Stomach smooth muscle (tissue), 2 donors: Measurements from ENCODE around the gene SMIM20.

Source experiments
- H3K27ac ChIP-seq: one replicate; pipeline ENCODE4 v1.7.0; 2013; ENCODE audit warnings: mild to moderate bottlenecking, low read length, inconsistent platforms
- H3K27me3 ChIP-seq, 2 donors: one replicate each; pipeline ENCODE4 v1.7.0; 2013; ENCODE audit warnings: low read length in 2 of 2; ENCODE audit not compliant: insufficient read depth in 2 of 2, control insufficient read depth in 1 of 2
- H3K36me3 ChIP-seq, 2 donors: one replicate each; pipeline ENCODE4 v1.7.0; 2013; ENCODE audit warnings: low read length in 2 of 2; ENCODE audit not compliant: control insufficient read depth in 2 of 2, insufficient read depth in 2 of 2
- H3K4me1 ChIP-seq: one replicate; pipeline ENCODE4 v1.7.0; 2013; ENCODE audit warnings: low read length; ENCODE audit not compliant: control insufficient read depth, insufficient read depth
- H3K4me3 ChIP-seq, 2 donors: one replicate each; pipeline ENCODE4 v1.7.0; 2013; ENCODE audit warnings: low read length in 2 of 2
- H3K9ac ChIP-seq, 2 donors: one replicate each; pipeline ENCODE4 v1.7.0; 2013; ENCODE audit warnings: low read length in 2 of 2, mild to moderate bottlenecking in 1 of 2
- H3K9me3 ChIP-seq, 2 donors: one replicate each; pipeline ENCODE4 v1.7.0; 2013; ENCODE audit warnings: low read length in 2 of 2; ENCODE audit not compliant: control insufficient read depth in 2 of 2
- donor health status: healthy.
- donor health status: Pancreatic carcinoma.

The SMIM20 gene

GRCh38 chr4:25956260-25956659 is 42.2 kb downstream of the SMIM20 start:
- no peak overlapping the region for H3K4me3 ChIP-seq
- H3K36me3 ChIP-seq = no peaks in the 10 kb centered on the region
- no peaks in the 10 kb centered on the region for H3K9me3 ChIP-seq
- no peak overlapping the region for H3K9ac ChIP-seq
- no peak overlapping the region for H3K27ac ChIP-seq
- H3K4me1 ChIP-seq = no peaks in the 10 kb centered on the region
- peaks cover 0 to 4% of the 10 kb centered on the region in 2 donors for H3K27me3 ChIP-seq

- Histone ChIP-seq H3K36me3 (no peaks in the 10 kb centered on the region), H3K4me1 (no peaks in the 10 kb centered on the region), H3K4me3 (no peak overlapping the region)
These were observed 44.1 kb downstream of the SMIM20 start for GRCh38 chr4:25958110-25958509.

GRCh38 chr4:25962393-25962792 is 48.4 kb downstream of the SMIM20 start:
- H3K9ac ChIP-seq = no peak overlapping the region
- no peaks in the 10 kb centered on the region for H3K4me1 ChIP-seq
- H3K4me3 ChIP-seq = no peak overlapping the region
- H3K27ac ChIP-seq = no peak overlapping the region
- no peaks in the 10 kb centered on the region for H3K9me3 ChIP-seq
- no peaks in the 10 kb centered on the region for H3K27me3 ChIP-seq
- no peaks in the 10 kb centered on the region for H3K36me3 ChIP-seq

More at GRCh38 chr4:25958110-25958509, 44.1 kb downstream of the SMIM20 start:
- Histone ChIP-seq H3K27me3 (no peaks in the 10 kb centered on the region), H3K27ac (no peak overlapping the region), H3K9me3 (no peaks in the 10 kb centered on the region), H3K9ac (no peak overlapping the region)

- Histone ChIP-seq H3K4me1 (no peaks in the 10 kb centered on the region), H3K9me3 (no peaks in the 10 kb centered on the region), H3K27me3 (no peaks in the 10 kb centered on the region), H3K9ac (no peak overlapping the region), H3K4me3 (no peak overlapping the region), H3K27ac (no peak overlapping the region), H3K36me3 (no peaks in the 10 kb centered on the region)
These were observed 51.6 kb downstream of the SMIM20 start for GRCh38 chr4:25965629-25966028.

DNA sequence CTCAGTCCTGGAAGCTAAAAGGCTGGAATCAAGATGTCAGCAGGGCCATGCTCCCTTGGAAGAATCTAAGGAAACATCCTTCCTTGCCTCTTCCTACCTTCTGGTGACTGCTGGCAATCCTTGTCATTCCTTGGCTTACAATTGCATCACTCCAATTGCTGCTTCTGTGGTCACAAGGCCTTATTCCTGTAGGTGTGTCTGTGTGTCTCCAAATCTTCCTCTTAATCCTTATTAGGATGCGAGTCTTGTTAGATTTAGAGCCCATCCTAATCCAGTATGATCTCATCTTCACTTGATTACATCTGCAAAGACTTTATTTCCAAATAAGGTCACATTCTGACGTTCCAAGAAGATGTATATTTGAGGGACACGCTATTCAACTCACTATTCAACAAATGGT is 52.2 kb downstream of the SMIM20 start:
- Histone ChIP-seq H3K27me3 (no peaks in the 10 kb centered on the region), H3K9ac (no peak overlapping the region), H3K4me1 (no peaks in the 10 kb centered on the region), H3K27ac (no peak overlapping the region), H3K9me3 (no peaks in the 10 kb centered on the region), H3K4me3 (no peak overlapping the region), H3K36me3 (no peaks in the 10 kb centered on the region)

DNA sequence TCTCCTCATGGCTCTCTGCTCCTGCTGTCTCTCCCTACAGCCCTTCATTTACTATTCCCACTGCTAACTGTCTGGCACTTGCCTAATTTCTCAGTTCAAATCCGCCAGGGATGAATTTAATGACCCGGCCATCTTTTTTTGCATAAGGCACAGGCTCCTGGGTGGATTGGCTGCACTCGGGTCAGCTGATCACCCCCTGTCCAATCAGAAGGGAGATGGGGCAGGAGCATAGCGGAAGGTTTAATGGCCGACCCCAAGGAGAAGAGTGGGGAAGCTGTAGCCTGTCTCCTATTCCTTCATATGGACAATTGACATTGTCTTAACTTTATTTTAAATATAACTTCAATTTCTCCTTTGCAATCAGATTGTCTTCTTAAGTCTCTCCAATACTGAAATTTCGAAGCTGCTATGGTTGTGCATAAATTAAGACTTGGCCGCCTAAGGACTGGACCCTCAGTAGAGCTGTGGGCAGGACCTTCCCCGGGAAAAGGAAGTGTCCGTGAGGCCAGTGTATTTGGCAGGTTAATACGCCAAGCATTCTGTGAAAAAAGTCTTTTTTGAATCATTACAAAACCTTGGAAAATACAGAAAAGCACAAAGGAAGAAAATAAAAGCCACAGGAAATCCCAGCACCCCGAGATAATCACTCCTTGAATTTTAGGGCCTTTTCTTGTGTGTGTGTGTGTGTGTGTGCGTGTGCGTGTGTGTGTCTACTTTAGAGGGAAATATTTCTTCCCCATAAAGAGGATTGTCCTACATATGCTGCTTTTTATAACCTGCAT is 55.5 kb downstream of the SMIM20 start:
- Histone ChIP-seq H3K4me1 (peaks cover 8% of the 10 kb centered on the region), H3K27ac (no peak overlapping the region), H3K9me3 (no peaks in the 10 kb centered on the region), H3K27me3 (no peaks in the 10 kb centered on the region), H3K36me3 (no peaks in the 10 kb centered on the region), H3K9ac (no peak overlapping the region), H3K4me3 (no peak overlapping the region)

DNA sequence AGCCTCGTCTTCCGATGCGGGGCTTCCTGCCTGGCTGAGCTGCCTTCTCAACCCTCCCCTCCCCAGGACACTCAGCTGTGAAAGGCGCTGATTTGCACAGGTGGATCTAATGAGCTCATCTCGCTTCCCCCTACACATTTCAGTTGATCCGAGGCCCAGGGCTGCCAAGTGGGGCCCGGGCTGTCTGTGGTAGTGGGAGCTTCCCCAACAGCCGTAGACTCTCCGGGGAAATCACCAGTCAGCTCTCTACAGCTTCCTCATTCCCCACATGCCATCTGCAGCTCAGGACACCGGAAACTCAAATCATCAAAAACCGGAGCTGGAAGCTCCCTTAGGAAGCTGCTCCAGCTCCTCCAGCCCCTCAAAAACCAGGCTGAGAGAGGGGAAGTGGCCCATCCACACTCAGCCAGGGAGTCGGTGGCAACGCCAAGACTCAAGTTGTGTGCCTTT is 56.2 kb downstream of the SMIM20 start:
- Histone ChIP-seq H3K27me3 (no peaks in the 10 kb centered on the region), H3K36me3 (no peaks in the 10 kb centered on the region), H3K4me1 (peaks cover 8% of the 10 kb centered on the region), H3K9me3 (no peaks in the 10 kb centered on the region), H3K27ac (no peak overlapping the region), H3K9ac (no peak overlapping the region), H3K4me3 (no peak overlapping the region)

DNA sequence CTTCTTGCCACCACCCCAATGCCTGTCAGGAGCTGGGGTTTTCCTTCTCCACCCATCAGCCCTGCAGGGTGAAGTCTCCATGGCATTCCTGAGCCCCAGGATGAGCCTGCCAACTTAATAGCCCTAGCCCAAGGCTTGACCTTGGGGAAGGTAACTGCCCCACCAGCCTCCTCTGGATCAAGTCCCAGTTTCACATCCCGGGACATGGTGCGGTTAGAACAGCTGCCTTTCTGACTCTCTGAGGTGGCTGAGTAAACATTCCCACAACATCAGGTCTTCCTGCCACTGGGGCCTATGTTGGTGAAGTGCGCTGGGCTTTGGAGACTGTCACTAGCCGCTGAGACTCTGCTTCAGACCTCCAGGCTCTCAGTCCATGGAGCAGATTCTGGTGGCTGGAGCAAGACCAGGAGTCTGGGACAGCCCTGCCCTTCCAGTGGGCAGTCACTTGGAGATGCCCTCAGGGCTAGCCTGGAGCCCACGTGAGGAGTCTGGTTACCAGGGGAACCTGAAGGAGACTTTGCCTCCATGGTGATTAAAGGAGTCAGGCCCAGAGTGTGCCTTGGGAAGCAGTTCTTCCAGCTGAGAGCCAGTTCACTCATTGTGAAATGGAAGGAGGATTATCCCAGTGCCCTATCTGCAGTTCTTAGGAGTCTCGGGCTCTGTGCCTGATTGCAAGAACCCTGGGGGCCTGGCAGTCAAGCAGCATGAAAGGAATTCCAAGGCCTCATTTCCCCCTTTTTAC is 56.8 kb downstream of the SMIM20 start:
- H3K27me3 ChIP-seq = no peaks in the 10 kb centered on the region
- H3K9me3 ChIP-seq = no peaks in the 10 kb centered on the region
- H3K4me3 ChIP-seq = no peak overlapping the region
- no peak overlapping the region for H3K9ac ChIP-seq
- no peaks in the 10 kb centered on the region for H3K36me3 ChIP-seq
- H3K4me1 ChIP-seq = peaks cover 8% of the 10 kb centered on the region
- no peak overlapping the region for H3K27ac ChIP-seq

DNA sequence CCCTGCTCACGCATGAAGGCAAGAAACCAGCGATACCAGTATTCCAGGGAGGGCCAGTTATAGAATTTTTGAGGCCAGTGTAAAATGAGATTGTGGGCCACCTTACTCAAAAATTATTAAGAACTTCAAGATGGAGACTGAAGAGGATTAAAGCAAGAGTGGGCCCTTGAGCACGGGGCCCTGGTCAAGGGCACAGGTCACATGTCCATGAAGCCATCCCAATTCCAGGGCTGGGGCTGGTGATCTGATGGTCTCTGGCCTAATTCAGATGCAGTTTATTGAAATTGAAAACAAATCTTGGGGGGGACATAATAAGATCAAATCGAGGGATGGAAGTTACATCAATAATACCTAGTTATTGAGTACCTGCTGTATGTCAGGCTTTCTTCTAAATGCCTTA is 58.3 kb downstream of the SMIM20 start:
- Histone ChIP-seq H3K4me1 (peaks cover 8% of the 10 kb centered on the region), H3K4me3 (no peak overlapping the region), H3K9me3 (no peaks in the 10 kb centered on the region)

DNA sequence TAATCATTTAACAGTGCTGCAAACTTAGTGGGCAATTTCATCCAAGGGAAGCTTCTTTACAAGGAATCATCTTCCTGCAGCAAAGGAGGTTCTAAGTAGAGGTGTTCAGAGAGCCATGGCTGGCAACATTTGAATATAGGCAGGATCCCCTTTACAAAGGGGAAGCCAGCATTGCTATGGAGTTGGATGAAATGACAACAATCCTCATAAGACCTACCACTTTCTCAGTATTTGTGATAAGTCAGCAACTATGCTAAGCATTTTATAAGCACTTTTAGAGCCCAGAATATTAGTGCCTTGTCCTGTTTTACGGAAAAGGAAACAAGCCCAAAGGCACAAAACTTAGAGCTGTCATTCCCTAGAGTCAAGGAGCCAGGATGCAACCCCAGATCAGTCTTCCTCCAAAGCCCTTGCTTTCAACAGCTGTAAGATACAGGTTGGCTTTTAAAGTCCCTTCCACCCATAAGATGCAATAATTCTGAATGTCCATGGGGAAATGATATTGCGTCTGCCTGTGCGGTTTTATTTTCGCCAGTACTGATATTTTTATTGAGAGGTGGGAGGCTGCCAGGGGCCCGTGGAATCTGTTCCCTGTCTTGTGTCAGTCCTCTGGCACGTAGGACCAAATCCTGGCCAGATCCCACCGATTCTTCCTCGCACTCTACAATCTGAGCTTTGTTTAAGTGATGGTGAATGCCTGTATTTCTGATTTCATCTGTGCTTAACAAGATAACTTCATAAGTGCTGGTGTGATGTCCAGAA is 59.1 kb downstream of the SMIM20 start:
- no peak overlapping the region for H3K9ac ChIP-seq
- no peak overlapping the region for H3K27ac ChIP-seq

More for the DNA sequence above, 58.3 kb downstream of the SMIM20 start:
- Histone ChIP-seq H3K9ac (no peak overlapping the region), H3K27me3 (no peaks in the 10 kb centered on the region), H3K27ac (no peak overlapping the region), H3K36me3 (no peaks in the 10 kb centered on the region)

More for the DNA sequence above, 59.1 kb downstream of the SMIM20 start:
- Histone ChIP-seq H3K27me3 (no peaks in the 10 kb centered on the region), H3K9me3 (no peaks in the 10 kb centered on the region), H3K4me1 (peaks cover 8% of the 10 kb centered on the region), H3K36me3 (no peaks in the 10 kb centered on the region), H3K4me3 (no peak overlapping the region)
